ENCODE data around the gene GALNT2. TPM values are rescaled to one million over a fixed set of nuclear protein-coding genes. Genes with fewer than 3 reads are reported as not detected.
A peak's percentile ranks its signal among the peaks of the same experiment; 100 is the strongest.

GALNT2 gene
- total RNA-seq, 1 experiment from 2014 or later, result 152 TPM

- Histone ChIP-seq H3K4me3 (ENCODE audit: low read depth in 2 of 2, low read length in 2 of 2) (no peak overlapping the region), H3K27me3 (ENCODE audit: control insufficient read depth, insufficient read depth, low read length) (no peaks in the 10 kb centered on the region), H3K27ac (ENCODE audit: low read length) (peak overlapping the region; percentile 94), H3K4me1 (ENCODE audit: control insufficient read depth, insufficient read depth, low read length) (peaks cover 26% of the 10 kb centered on the region), H3K36me3 (ENCODE audit: control insufficient read depth, insufficient read depth, low read length) (no peaks in the 10 kb centered on the region; the same call in 1 of the 2 replicates), H3K9me3 (ENCODE audit: control insufficient read depth, insufficient read depth, low read depth, low read length) (no peaks in the 10 kb centered on the region)
- ChIA-PET POLR2A (no interaction called here), CTCF (no interaction called here)
- intact Hi-C loops (cut with micrococcal nuclease; ENCODE audit: unreplicated experiment) (loop anchor here (10.0 kb wide), 1 partner anchor 401 kb away; no protein-coding TSS in a partner anchor), in situ Hi-C loops (cut with HindIII; ENCODE audit: low pct_unique_long_range_greater_than_20kb, low sequenced_read_pairs) (no loop called here)
- no peak for ATAC-seq
- no TSS peak for BruUV-seq (replicated peaks)
- DNase-seq (ENCODE audit: low read depth, low spot score), result no peak
- TF ChIP-seq SIN3A (IDR thresholded peaks at IDR 0.05; ENCODE audit: borderline replicate concordance, insufficient read depth, low read depth, low read length), result no peak
- TF ChIP-seq POLR2AphosphoS5 (IDR thresholded peaks at IDR 0.05; ENCODE audit: low read depth, low read length), result no peak
- TF ChIP-seq, protein P1, sequence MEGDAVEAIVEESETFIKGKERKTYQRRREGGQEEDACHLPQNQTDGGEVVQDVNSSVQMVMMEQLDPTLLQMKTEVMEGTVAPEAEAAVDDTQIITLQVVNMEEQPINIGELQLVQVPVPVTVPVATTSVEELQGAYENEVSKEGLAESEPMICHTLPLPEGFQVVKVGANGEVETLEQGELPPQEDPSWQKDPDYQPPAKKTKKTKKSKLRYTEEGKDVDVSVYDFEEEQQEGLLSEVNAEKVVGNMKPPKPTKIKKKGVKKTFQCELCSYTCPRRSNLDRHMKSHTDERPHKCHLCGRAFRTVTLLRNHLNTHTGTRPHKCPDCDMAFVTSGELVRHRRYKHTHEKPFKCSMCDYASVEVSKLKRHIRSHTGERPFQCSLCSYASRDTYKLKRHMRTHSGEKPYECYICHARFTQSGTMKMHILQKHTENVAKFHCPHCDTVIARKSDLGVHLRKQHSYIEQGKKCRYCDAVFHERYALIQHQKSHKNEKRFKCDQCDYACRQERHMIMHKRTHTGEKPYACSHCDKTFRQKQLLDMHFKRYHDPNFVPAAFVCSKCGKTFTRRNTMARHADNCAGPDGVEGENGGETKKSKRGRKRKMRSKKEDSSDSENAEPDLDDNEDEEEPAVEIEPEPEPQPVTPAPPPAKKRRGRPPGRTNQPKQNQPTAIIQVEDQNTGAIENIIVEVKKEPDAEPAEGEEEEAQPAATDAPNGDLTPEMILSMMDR (IDR thresholded peaks at IDR 0.05), result no peak
- no peak for TF ChIP-seq TCF7L2 (IDR thresholded peaks at IDR 0.05; ENCODE audit: low read depth, low read length)
- TF ChIP-seq REST (IDR thresholded peaks at IDR 0.05; ENCODE audit: insufficient read depth in 1 of 2, low read depth in 2 of 2, low read length in 1 of 2), result no peak
Observed at GRCh38 chr1:230065571-230065970, 1.5 kb upstream of the GALNT2 start.

GRCh38 chr1:230066031-230066430 lies 1.0 kb upstream of the GALNT2 start:
- ATAC-seq (no peak), DNase-seq (ENCODE audit: low read depth, low spot score) (no peak)
- H3K4me1 ChIP-seq (ENCODE audit: control insufficient read depth, insufficient read depth, low read length), result peaks cover 29% of the 10 kb centered on the region
- ChIA-PET POLR2A (no interaction called here), CTCF (no interaction called here)
- intact Hi-C loops (cut with micrococcal nuclease; ENCODE audit: unreplicated experiment) (loop anchor here (10.0 kb wide), 1 partner anchor 401 kb away; no protein-coding TSS in a partner anchor), in situ Hi-C loops (cut with HindIII; ENCODE audit: low pct_unique_long_range_greater_than_20kb, low sequenced_read_pairs) (no loop called here)
- no peak for TF ChIP-seq SIN3A (IDR thresholded peaks at IDR 0.05; ENCODE audit: borderline replicate concordance, insufficient read depth, low read depth, low read length)
- TF ChIP-seq POLR2AphosphoS5 (IDR thresholded peaks at IDR 0.05; ENCODE audit: low read depth, low read length), result no peak
- TF ChIP-seq, protein P1 (IDR thresholded peaks at IDR 0.05), result no peak
- no peak for TF ChIP-seq TCF7L2 (IDR thresholded peaks at IDR 0.05; ENCODE audit: low read depth, low read length)
- no peak for TF ChIP-seq REST (IDR thresholded peaks at IDR 0.05; ENCODE audit: insufficient read depth in 1 of 2, low read depth in 2 of 2, low read length in 1 of 2)
- H3K27ac ChIP-seq (ENCODE audit: low read length), result peak overlapping the region; percentile 94
- H3K27me3 ChIP-seq (ENCODE audit: control insufficient read depth, insufficient read depth, low read length), result no peaks in the 10 kb centered on the region
- peak overlapping the region; percentile 75 to 89 for H3K4me3 ChIP-seq (ENCODE audit: low read depth in 2 of 2, low read length in 2 of 2)
- no peaks in the 10 kb centered on the region; the same call in 1 of the 2 replicates for H3K36me3 ChIP-seq (ENCODE audit: control insufficient read depth, insufficient read depth, low read length)
- no peaks in the 10 kb centered on the region for H3K9me3 ChIP-seq (ENCODE audit: control insufficient read depth, insufficient read depth, low read depth, low read length)
- no TSS peak for BruUV-seq (replicated peaks)
